ENCODE data around the gene RAB28.

DNA sequence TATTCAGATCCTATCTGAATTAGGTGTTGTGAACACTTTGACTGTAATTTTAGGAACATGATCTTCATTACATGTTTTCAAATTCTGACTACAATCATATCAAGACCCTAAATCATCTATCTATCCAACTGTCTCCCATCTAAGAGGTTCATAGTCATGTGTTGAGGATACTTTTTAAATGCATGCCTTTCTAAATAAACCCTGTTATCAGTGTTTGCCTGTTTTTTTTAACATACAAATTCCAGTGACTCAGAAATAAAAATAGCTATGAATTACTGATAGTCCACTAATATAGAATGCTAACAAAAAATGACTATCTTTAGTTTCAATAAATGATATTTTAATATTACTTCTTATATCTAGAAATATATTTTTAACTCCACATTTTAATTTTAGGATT, 8.0 kb downstream of the RAB28 start:
- TF ChIP-seq, protein P1, sequence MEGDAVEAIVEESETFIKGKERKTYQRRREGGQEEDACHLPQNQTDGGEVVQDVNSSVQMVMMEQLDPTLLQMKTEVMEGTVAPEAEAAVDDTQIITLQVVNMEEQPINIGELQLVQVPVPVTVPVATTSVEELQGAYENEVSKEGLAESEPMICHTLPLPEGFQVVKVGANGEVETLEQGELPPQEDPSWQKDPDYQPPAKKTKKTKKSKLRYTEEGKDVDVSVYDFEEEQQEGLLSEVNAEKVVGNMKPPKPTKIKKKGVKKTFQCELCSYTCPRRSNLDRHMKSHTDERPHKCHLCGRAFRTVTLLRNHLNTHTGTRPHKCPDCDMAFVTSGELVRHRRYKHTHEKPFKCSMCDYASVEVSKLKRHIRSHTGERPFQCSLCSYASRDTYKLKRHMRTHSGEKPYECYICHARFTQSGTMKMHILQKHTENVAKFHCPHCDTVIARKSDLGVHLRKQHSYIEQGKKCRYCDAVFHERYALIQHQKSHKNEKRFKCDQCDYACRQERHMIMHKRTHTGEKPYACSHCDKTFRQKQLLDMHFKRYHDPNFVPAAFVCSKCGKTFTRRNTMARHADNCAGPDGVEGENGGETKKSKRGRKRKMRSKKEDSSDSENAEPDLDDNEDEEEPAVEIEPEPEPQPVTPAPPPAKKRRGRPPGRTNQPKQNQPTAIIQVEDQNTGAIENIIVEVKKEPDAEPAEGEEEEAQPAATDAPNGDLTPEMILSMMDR (optimal IDR thresholded peaks at IDR 0.05 in 1 of 3, IDR thresholded peaks at IDR 0.05 in 1 of 3, conservative IDR thresholded peaks at IDR 0.05 in 1 of 3; ENCODE audit: extremely low read depth in 1 of 3, insufficient read depth in 2 of 3, low read length in 3 of 3): no peak
- TF ChIP-seq EZH2 (IDR thresholded peaks at IDR 0.05; ENCODE audit: low read length): no peak
